Upper lobe of right lung (tissue), 1 donor: ENCODE measurements around the gene ARFIP1. TPM values are rescaled to one million over a fixed set of nuclear protein-coding genes. Genes with fewer than 3 reads are reported as not detected.
"Not testable (repeated sequence)": the region's sequence is repeated elsewhere in the genome, so short reads cannot be mapped to it uniquely, and the experiment has no call there.

Experiments used
- ATAC-seq: fragments of 200-7000 bp; cut with Tn5 transposase; one replicate; pipeline ENCODE4 v1.9.1; 2020; ENCODE audit warnings: mild to moderate bottlenecking, moderate library complexity
- DNase-seq: peaks from one replicate; pipeline ENCODE4 v3.0.0-alpha.2; 2020
- H3K27ac ChIP-seq: fragments of 200-600 bp; one replicate; pipeline ENCODE4 v1.8.0; 2022
- H3K27me3 ChIP-seq: fragments of 200-600 bp; one replicate; pipeline ENCODE4 v1.8.0; 2022; ENCODE audit warnings: mild to moderate bottlenecking
- H3K36me3 ChIP-seq: fragments of 200-600 bp; one replicate; pipeline ENCODE4 v1.8.0; 2022
- H3K4me1 ChIP-seq: fragments of 200-600 bp; one replicate; pipeline ENCODE4 v1.8.0; 2022
- H3K4me3 ChIP-seq: fragments of 200-600 bp; one replicate; pipeline ENCODE4 v1.8.0; 2022; ENCODE audit warnings: mild to moderate bottlenecking
- H3K9me3 ChIP-seq: fragments of 200-600 bp; one replicate; pipeline ENCODE4 v1.8.0; 2022
- intact Hi-C: fragments of 100-400 bp; cut with DNase I; formaldehyde crosslinking; loops from one replicate; pipeline ENCODE4 v1.11.0; 2022
- total RNA-seq: library from RNA; stranded (reverse); fragmentation: NEBNext Ultra II Directional; extraction: Animal tissue kit (Norgen Biotek cat#: 25700); gene quantifications from one replicate; pipeline ENCODE4 v1.2.1, GENCODE V29; 2021
- TF ChIP-seq, protein P1 (sequence below): fragments of 200-600 bp; IDR thresholded peaks from one replicate; pipeline ENCODE4 v1.8.0; 2022; ENCODE audit warnings: antibody characterized with exemption
- donor health status: DM: no; HTN: yes; CAD: no; lungs with severe emphysema.

The ARFIP1 gene
- total RNA-seq, 1 donor from 2014 or later = 29.3 TPM

DNA sequence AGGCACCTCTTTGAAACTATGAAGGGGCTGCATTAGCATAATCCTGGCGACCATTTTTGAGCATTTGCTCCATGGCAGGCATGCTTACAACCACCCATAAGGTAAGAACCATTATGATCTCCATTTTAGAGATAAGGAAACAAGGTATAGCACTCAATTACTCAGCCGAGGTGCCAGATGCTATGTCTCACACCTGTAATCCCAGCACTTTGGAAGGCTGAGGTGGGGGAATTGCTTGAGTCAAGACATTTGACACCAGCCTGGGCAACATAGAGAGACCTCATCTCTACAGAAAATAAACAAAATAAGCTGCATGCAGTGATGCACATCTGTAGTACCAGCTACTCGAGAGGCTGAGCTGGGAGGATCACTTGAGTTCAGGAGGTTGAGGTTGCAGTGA, 43.8 kb upstream of the ARFIP1 start:
- TF ChIP-seq, protein P1, sequence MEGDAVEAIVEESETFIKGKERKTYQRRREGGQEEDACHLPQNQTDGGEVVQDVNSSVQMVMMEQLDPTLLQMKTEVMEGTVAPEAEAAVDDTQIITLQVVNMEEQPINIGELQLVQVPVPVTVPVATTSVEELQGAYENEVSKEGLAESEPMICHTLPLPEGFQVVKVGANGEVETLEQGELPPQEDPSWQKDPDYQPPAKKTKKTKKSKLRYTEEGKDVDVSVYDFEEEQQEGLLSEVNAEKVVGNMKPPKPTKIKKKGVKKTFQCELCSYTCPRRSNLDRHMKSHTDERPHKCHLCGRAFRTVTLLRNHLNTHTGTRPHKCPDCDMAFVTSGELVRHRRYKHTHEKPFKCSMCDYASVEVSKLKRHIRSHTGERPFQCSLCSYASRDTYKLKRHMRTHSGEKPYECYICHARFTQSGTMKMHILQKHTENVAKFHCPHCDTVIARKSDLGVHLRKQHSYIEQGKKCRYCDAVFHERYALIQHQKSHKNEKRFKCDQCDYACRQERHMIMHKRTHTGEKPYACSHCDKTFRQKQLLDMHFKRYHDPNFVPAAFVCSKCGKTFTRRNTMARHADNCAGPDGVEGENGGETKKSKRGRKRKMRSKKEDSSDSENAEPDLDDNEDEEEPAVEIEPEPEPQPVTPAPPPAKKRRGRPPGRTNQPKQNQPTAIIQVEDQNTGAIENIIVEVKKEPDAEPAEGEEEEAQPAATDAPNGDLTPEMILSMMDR = no peak
- no peaks in the 10 kb centered on the region for H3K27me3 ChIP-seq
- intact Hi-C loops = no loop called here
- no peaks in the 10 kb centered on the region for H3K4me1 ChIP-seq
- no peak overlapping the region for H3K4me3 ChIP-seq
- no peak for ATAC-seq
- no peaks in the 10 kb centered on the region for H3K9me3 ChIP-seq
- no peak for DNase-seq
- H3K36me3 ChIP-seq = no peaks in the 10 kb centered on the region
- H3K27ac ChIP-seq = no peak overlapping the region

GRCh38 chr4:152738827-152739226, 40.9 kb upstream of the ARFIP1 start:
- H3K27me3 ChIP-seq = no peaks in the 10 kb centered on the region
- DNase-seq (no peak), ATAC-seq (no peak)
- no peak overlapping the region for H3K27ac ChIP-seq
- intact Hi-C loops = no loop called here
- TF ChIP-seq, protein P1 = no peak
- no peak overlapping the region for H3K4me3 ChIP-seq
- no peaks in the 10 kb centered on the region for H3K36me3 ChIP-seq
- no peaks in the 10 kb centered on the region for H3K4me1 ChIP-seq
- no peaks in the 10 kb centered on the region for H3K9me3 ChIP-seq

DNA sequence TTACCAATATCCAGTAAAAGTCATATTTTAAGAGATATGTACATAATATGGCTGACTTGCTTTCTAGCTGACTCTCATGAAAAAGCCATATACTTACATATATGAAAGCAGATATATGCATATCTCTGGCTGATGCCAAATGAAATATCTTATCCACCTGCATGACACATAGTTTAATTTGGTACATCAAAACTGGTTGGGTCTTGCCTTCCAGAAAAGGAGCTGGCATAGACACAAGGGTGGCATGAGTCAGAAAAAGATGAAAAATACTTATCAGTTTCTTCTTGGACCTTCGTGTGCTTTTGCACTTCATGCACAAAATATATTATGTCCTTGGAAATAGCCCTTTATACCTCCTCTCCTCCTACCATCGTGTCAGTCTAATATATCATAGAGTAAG, 32.3 kb upstream of the ARFIP1 start:
- DNase-seq (no peak), ATAC-seq (no peak)
- H3K27me3 ChIP-seq = no peaks in the 10 kb centered on the region
- H3K4me3 ChIP-seq = no peak overlapping the region
- no peaks in the 10 kb centered on the region for H3K9me3 ChIP-seq
- no peaks in the 10 kb centered on the region for H3K4me1 ChIP-seq
- no peaks in the 10 kb centered on the region for H3K36me3 ChIP-seq
- no peak overlapping the region for H3K27ac ChIP-seq
- TF ChIP-seq, protein P1 = no peak
- intact Hi-C loops = no loop called here

DNA sequence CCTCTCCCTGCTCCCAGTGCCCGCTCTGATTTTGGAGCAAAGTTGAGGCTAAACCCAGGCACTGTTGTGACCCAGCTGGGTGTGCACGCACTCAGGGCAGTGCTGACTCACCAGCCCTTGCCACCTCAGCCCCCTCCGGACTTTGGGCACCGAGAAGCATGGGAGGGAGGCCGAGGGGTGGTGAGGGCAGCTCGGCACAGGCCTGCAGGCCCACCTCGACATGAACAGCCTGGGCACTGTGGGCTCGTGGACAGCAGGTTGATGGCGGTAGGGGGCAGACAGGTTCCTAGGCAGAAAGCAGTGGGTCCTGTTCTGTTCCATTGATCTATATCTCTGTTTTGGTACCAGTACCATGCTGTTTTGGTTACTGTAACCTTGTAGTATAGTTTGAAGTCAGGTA, 31.1 kb upstream of the ARFIP1 start:
- Histone ChIP-seq H3K27me3 (no peaks in the 10 kb centered on the region), H3K4me3 (no peak overlapping the region), H3K4me1 (no peaks in the 10 kb centered on the region), H3K9me3 (no peaks in the 10 kb centered on the region), H3K36me3 (no peaks in the 10 kb centered on the region), H3K27ac (no peak overlapping the region)
- intact Hi-C loops = no loop called here
- TF ChIP-seq, protein P1 = no peak
- DNase-seq = no peak
- no peak for ATAC-seq

GRCh38 chr4:152763796-152764195, 16.0 kb upstream of the ARFIP1 start:
- intact Hi-C loops = no loop called here
- no peaks in the 10 kb centered on the region for H3K4me1 ChIP-seq
- DNase-seq (no peak), ATAC-seq (no peak)
- H3K36me3 ChIP-seq = no peaks in the 10 kb centered on the region
- no peak overlapping the region for H3K27ac ChIP-seq
- H3K9me3 ChIP-seq = no peaks in the 10 kb centered on the region
- H3K27me3 ChIP-seq = no peaks in the 10 kb centered on the region
- H3K4me3 ChIP-seq = no peak overlapping the region
- TF ChIP-seq, protein P1 = no peak

- intact Hi-C loops, ATAC-seq, H3K36me3 ChIP-seq, H3K9me3 ChIP-seq, H3K4me1 ChIP-seq, H3K4me3 ChIP-seq, H3K27ac ChIP-seq, H3K27me3 ChIP-seq, DNase-seq: not testable (repeated sequence)
These were observed 14.6 kb upstream of the ARFIP1 start for GRCh38 chr4:152765069-152765737.
